ENCODE measurements around the gene AATF.

The AATF gene

GRCh38 chr17:36948717-36949460 lies at the start of gene AATF:
AATF (plus strand) TSS chr17:36948954; CDS start chr17:36949126, 172 bp downstream.
- DNase-seq: peak; percentile 98

- no peak for DNase-seq
These were observed 49.2 kb upstream of the AATF start for GRCh38 chr17:36899250-36900159.

GRCh38 chr17:36900160-36900512 lies 48.6 kb upstream of the AATF start:
- no peak for DNase-seq

- no peak for DNase-seq
These were observed 47.2 kb upstream of the AATF start for GRCh38 chr17:36901506-36901905.

GRCh38 chr17:36907407-36907806 lies 41.3 kb upstream of the AATF start:
- no peak for DNase-seq

GRCh38 chr17:36910513-36910912 lies 38.2 kb upstream of the AATF start:
- DNase-seq: no peak

- no peak for DNase-seq
These were observed 37.8 kb upstream of the AATF start for GRCh38 chr17:36911001-36911400.

- DNase-seq: no peak
These were observed 35.6 kb upstream of the AATF start for GRCh38 chr17:36913132-36913531.

- DNase-seq: no peak
These were observed 30.5 kb upstream of the AATF start for GRCh38 chr17:36918211-36918691.

- no peak for DNase-seq
These were observed 29.3 kb upstream of the AATF start for GRCh38 chr17:36919407-36919968.

- no peak for DNase-seq
These were observed 28.4 kb upstream of the AATF start for GRCh38 chr17:36920032-36921005.

GRCh38 chr17:36921095-36921851 lies 27.5 kb upstream of the AATF start:
- no peak for DNase-seq

GRCh38 chr17:36922175-36922574 lies 26.6 kb upstream of the AATF start:
- no peak for DNase-seq

GRCh38 chr17:36923814-36924221 lies 24.9 kb upstream of the AATF start:
- no peak for DNase-seq

- DNase-seq: no peak
These were observed 22.5 kb upstream of the AATF start for GRCh38 chr17:36926226-36926625.

GRCh38 chr17:36926701-36927100 lies 22.1 kb upstream of the AATF start:
- DNase-seq: no peak

- no peak for DNase-seq
These were observed 20.0 kb upstream of the AATF start for GRCh38 chr17:36928471-36929345.

GRCh38 chr17:36929851-36930582 lies 18.7 kb upstream of the AATF start:
- no peak for DNase-seq

- DNase-seq: no peak
These were observed 18.2 kb upstream of the AATF start for GRCh38 chr17:36930583-36930900.

- DNase-seq: no peak
These were observed 17.6 kb upstream of the AATF start for GRCh38 chr17:36931096-36931696.
